Endometrial microvascular endothelial cells (primary cell): ENCODE data around the gene FAM136A. TPM values are rescaled to one million over a fixed set of nuclear protein-coding genes. Genes with fewer than 3 reads are reported as not detected.

ENCODE experiments used
- in situ Hi-C: cut with HindIII; loops from 2 replicates; pipeline ENCODE4 v1.10.0; 2017; ENCODE audit warnings: low sequenced_read_pairs, low pct_unique_long_range_greater_than_20kb; ENCODE audit errors: inconsistent ontology term
- total RNA-seq: library from RNA; depleted of rRNA; stranded (reverse); fragments of >200 nt; gene quantifications from one replicate; pipeline ENCODE4 v1.2.3, GENCODE V29; 2015; ENCODE audit errors: inconsistent ontology term

Gene FAM136A
- 86.4 TPM for total RNA-seq

GRCh38 chr2:70301344-70302194, at the start of gene FAM136A:
TSS of gene FAM136A (minus strand) at chr2:70302067. CDS start at chr2:70302011, 56 bp downstream.
- in situ Hi-C loops, result no loop called here

- in situ Hi-C loops, result no loop called here
These were observed 48.2 kb upstream of the FAM136A start for GRCh38 chr2:70349921-70350685.

GRCh38 chr2:70347831-70348230, 46.0 kb upstream of the FAM136A start:
- in situ Hi-C loops, result no loop called here

GRCh38 chr2:70344195-70344594, 42.3 kb upstream of the FAM136A start:
- in situ Hi-C loops, result no loop called here

GRCh38 chr2:70341477-70341765, 39.6 kb upstream of the FAM136A start:
- in situ Hi-C loops, result no loop called here

- in situ Hi-C loops, result no loop called here
These were observed 39.1 kb upstream of the FAM136A start for GRCh38 chr2:70340761-70341476.

GRCh38 chr2:70340075-70340474, 38.2 kb upstream of the FAM136A start:
- in situ Hi-C loops, result no loop called here

GRCh38 chr2:70336552-70336951, 34.7 kb upstream of the FAM136A start:
- in situ Hi-C loops, result no loop called here

GRCh38 chr2:70331012-70331411, 29.1 kb upstream of the FAM136A start:
- in situ Hi-C loops, result no loop called here

- in situ Hi-C loops, result no loop called here
These were observed 28.6 kb upstream of the FAM136A start for GRCh38 chr2:70330476-70330875.

GRCh38 chr2:70328921-70329561, 27.2 kb upstream of the FAM136A start:
- in situ Hi-C loops, result no loop called here

- in situ Hi-C loops, result no loop called here
These were observed 24.0 kb upstream of the FAM136A start for GRCh38 chr2:70325875-70326274.

- in situ Hi-C loops, result no loop called here
These were observed 20.7 kb upstream of the FAM136A start for GRCh38 chr2:70322518-70322917.

GRCh38 chr2:70321370-70321769, 19.5 kb upstream of the FAM136A start:
- in situ Hi-C loops, result no loop called here

- in situ Hi-C loops, result no loop called here
These were observed 12.8 kb upstream of the FAM136A start for GRCh38 chr2:70314640-70315039.

- in situ Hi-C loops, result no loop called here
These were observed 10.7 kb upstream of the FAM136A start for GRCh38 chr2:70312560-70312959.

GRCh38 chr2:70310899-70311298, 9.0 kb upstream of the FAM136A start:
- in situ Hi-C loops, result no loop called here

GRCh38 chr2:70305531-70305930, 3.7 kb upstream of the FAM136A start:
- in situ Hi-C loops, result no loop called here

- in situ Hi-C loops, result no loop called here
These were observed 2.6 kb upstream of the FAM136A start for GRCh38 chr2:70304498-70304897.
